ENCODE measurements around the gene TMEM123. TPM values are rescaled to one million over a fixed set of nuclear protein-coding genes. Genes with fewer than 3 reads are reported as not detected.

TMEM123 gene
- total and polyA plus RNA-seq, 10 of the 15 experiments (the other 5 are each of a cell fraction or from before 2014, with no cell fraction given) = 35.1 to 667 (median 123) TPM

GRCh38 chr11:102486584-102486983, 34.0 kb upstream of the TMEM123 start (continued):
- TF ChIP-seq ELK1 (IDR thresholded peaks at IDR 0.05; ENCODE audit: low read depth, low read length) = no peak
- no peak for TF ChIP-seq E2F8 (IDR thresholded peaks at IDR 0.05; ENCODE audit: low read depth, partially characterized antibody)
- TF ChIP-seq HCFC1 (IDR thresholded peaks at IDR 0.05; ENCODE audit: low read length) = no peak
- no peak for TF ChIP-seq REST (IDR thresholded peaks at IDR 0.05; ENCODE audit: low read depth, low read length)

Data from GM12878 (cell line).